ENCODE data around the gene SEC14L3. TPM values are rescaled to one million over a fixed set of nuclear protein-coding genes. Genes with fewer than 3 reads are reported as not detected.

Gene SEC14L3
- total and polyA plus RNA-seq, 2 of the 13 experiments (the other 11 are each of a cell fraction or from before 2014, with no cell fraction given) = not detected

- no peak for TF ChIP-seq BCLAF1 (IDR thresholded peaks at IDR 0.05)
- TF ChIP-seq, protein P1, sequence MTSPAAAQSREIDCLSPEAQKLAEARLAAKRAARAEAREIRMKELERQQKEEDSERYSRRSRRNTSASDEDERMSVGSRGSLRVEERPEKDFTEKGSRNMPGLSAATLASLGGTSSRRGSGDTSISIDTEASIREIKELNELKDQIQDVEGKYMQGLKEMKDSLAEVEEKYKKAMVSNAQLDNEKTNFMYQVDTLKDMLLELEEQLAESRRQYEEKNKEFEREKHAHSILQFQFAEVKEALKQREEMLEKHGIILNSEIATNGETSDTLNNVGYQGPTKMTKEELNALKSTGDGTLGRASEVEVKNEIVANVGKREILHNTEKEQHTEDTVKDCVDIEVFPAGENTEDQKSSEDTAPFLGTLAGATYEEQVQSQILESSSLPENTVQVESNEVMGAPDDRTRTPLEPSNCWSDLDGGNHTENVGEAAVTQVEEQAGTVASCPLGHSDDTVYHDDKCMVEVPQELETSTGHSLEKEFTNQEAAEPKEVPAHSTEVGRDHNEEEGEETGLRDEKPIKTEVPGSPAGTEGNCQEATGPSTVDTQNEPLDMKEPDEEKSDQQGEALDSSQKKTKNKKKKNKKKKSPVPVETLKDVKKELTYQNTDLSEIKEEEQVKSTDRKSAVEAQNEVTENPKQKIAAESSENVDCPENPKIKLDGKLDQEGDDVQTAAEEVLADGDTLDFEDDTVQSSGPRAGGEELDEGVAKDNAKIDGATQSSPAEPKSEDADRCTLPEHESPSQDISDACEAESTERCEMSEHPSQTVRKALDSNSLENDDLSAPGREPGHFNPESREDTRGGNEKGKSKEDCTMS (CRISPR knock-in tag; conservative IDR thresholded peaks at IDR 0.05) = no peak
- peak; percentile 80 for TF ChIP-seq YY1 (IDR thresholded peaks at IDR 0.05; ENCODE audit: insufficient read depth, insufficient replicate concordance, low read depth, low read length)
- no peak for TF ChIP-seq ZNF275 (CRISPR knock-in tag; IDR thresholded peaks at IDR 0.05; ENCODE audit: borderline replicate concordance)
- TF ChIP-seq, protein P2, sequence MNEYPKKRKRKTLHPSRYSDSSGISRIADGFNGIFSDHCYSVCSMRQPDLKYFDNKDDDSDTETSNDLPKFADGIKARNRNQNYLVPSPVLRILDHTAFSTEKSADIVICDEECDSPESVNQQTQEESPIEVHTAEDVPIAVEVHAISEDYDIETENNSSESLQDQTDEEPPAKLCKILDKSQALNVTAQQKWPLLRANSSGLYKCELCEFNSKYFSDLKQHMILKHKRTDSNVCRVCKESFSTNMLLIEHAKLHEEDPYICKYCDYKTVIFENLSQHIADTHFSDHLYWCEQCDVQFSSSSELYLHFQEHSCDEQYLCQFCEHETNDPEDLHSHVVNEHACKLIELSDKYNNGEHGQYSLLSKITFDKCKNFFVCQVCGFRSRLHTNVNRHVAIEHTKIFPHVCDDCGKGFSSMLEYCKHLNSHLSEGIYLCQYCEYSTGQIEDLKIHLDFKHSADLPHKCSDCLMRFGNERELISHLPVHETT (CRISPR knock-in tag; conservative IDR thresholded peaks at IDR 0.05) = no peak
- no peak for TF ChIP-seq ZNF230 (CRISPR knock-in tag; IDR thresholded peaks at IDR 0.05)
- TF ChIP-seq NFYB (CRISPR knock-in tag; IDR thresholded peaks at IDR 0.05) = no peak
- no peak for TF ChIP-seq ZFP82 (CRISPR knock-in tag; IDR thresholded peaks at IDR 0.05; ENCODE audit: borderline replicate concordance)
- peak; percentile 98 for TF ChIP-seq ZNF7 (CRISPR knock-in tag; IDR thresholded peaks at IDR 0.05)
- TF ChIP-seq ZNF557 (CRISPR knock-in tag; IDR thresholded peaks at IDR 0.05) = no peak
- TF ChIP-seq SMARCC2 (IDR thresholded peaks at IDR 0.05) = no peak
- no peak for TF ChIP-seq ZNF616 (CRISPR knock-in tag; IDR thresholded peaks at IDR 0.05; ENCODE audit: low read depth)
- TF ChIP-seq SOX5 (CRISPR knock-in tag; IDR thresholded peaks at IDR 0.05; ENCODE audit: borderline replicate concordance) = 0 out of 2 replicates have a peak, but pooled peaks have one; percentile 15
- TF ChIP-seq RFX1 (IDR thresholded peaks at IDR 0.05) = no peak
- no peak for TF ChIP-seq ZNF569 (CRISPR knock-in tag; IDR thresholded peaks at IDR 0.05; ENCODE audit: borderline replicate concordance)
- TF ChIP-seq ZNF781 (CRISPR knock-in tag; IDR thresholded peaks at IDR 0.05; ENCODE audit: borderline replicate concordance, not compliant biosample characterization) = no peak
- no peak for TF ChIP-seq ZNF546 (CRISPR knock-in tag; conservative IDR thresholded peaks at IDR 0.05)
- no peak; the same call in 1 of the 2 replicates for TF ChIP-seq NR2F2 (IDR thresholded peaks at IDR 0.05; ENCODE audit: borderline replicate concordance, low read depth)
- TF ChIP-seq ZSCAN30 (CRISPR knock-in tag; IDR thresholded peaks at IDR 0.05) = no peak
- TF ChIP-seq SIN3B (IDR thresholded peaks at IDR 0.05; ENCODE audit: low read length) = no peak
- TF ChIP-seq AKAP8 (CRISPR knock-in tag; IDR thresholded peaks at IDR 0.05) = no peak
- TF ChIP-seq HDAC1 (CRISPR knock-in tag; IDR thresholded peaks at IDR 0.05) = peak; percentile 53; the same call in 1 of the 2 replicates
- 0 out of 2 replicates have a peak, but pooled peaks have one; percentile 19 for TF ChIP-seq ELF3 (CRISPR knock-in tag; IDR thresholded peaks at IDR 0.05)
- no peak for TF ChIP-seq ZSCAN20 (CRISPR knock-in tag; IDR thresholded peaks at IDR 0.05; ENCODE audit: borderline replicate concordance)
Measured at GRCh38 chr22:30425616-30426387, 46.0 kb downstream of the SEC14L3 start, which contains the start of gene MTFP1 (continued).

All from HepG2 (cell line).